GM15510 (cell line): ENCODE measurements around the gene CDCP1.

Experiments
- POLR2A ChIP-seq: IDR thresholded peaks from 3 replicates; pipeline ENCODE4 v1.6.1; 2011; ENCODE audit warnings: borderline replicate concordance; ENCODE audit not compliant: insufficient read length; ENCODE audit errors: extremely low read depth

The CDCP1 gene

GRCh38 chr3:45055411-45056143 is 90.6 kb downstream of the CDCP1 start:
- no peak for TF ChIP-seq POLR2A

GRCh38 chr3:45055032-45055410 is 91.2 kb downstream of the CDCP1 start:
- no peak for TF ChIP-seq POLR2A

GRCh38 chr3:45054196-45054857 is 91.9 kb downstream of the CDCP1 start:
- no peak for TF ChIP-seq POLR2A

- TF ChIP-seq POLR2A, result no peak
These were observed 94.5 kb downstream of the CDCP1 start for GRCh38 chr3:45051685-45052084.

- TF ChIP-seq POLR2A, result no peak
These were observed 96.4 kb downstream of the CDCP1 start for GRCh38 chr3:45049807-45050206.

- no peak for TF ChIP-seq POLR2A
These were observed 97.9 kb downstream of the CDCP1 start for GRCh38 chr3:45048244-45048643.

GRCh38 chr3:45043728-45044299 is 102.4 kb downstream of the CDCP1 start:
- TF ChIP-seq POLR2A, result no peak

- TF ChIP-seq POLR2A, result no peak
These were observed 104.0 kb downstream of the CDCP1 start for GRCh38 chr3:45042162-45042561.

GRCh38 chr3:45041666-45042065 is 104.5 kb downstream of the CDCP1 start:
- TF ChIP-seq POLR2A, result no peak

GRCh38 chr3:45037720-45038455 is 108.3 kb downstream of the CDCP1 start:
- no peak for TF ChIP-seq POLR2A

GRCh38 chr3:45035441-45036301 is 110.5 kb downstream of the CDCP1 start:
- TF ChIP-seq POLR2A, result no peak

- TF ChIP-seq POLR2A, result no peak
These were observed 111.4 kb downstream of the CDCP1 start for GRCh38 chr3:45034612-45035252.

GRCh38 chr3:45033791-45034190 is 112.4 kb downstream of the CDCP1 start:
- TF ChIP-seq POLR2A, result no peak
